HepG2 (cell line): ENCODE results near the gene NHSL1. TPM values are rescaled to one million over a fixed set of nuclear protein-coding genes. Genes with fewer than 3 reads are reported as not detected.

ENCODE experiments used
- ATAC-seq: fragments of 200-7000 bp; cut with Tn5 transposase; 3 replicates; pipeline ENCODE4 v1.9.1; 2020; ENCODE audit warnings: mild to moderate bottlenecking, moderate library complexity
- BruUV-seq: library from RNA; stranded (reverse); fragments of 400-500 nt; replicated peaks from 2 replicates; lab custom pipeline; 2021; lab: Mats Ljungman, UMichigan
- CTCF ChIA-PET: fragments of 300-600 bp; formaldehyde crosslinking; extraction: SDS; loops from one replicate; lab custom pipeline; 2021; ENCODE audit warnings: low total read pairs, inconsistent platforms, low intra/inter-chr PET ratio; lab: Yijun Ruan, JAX
- POLR2A ChIA-PET: fragments of 350-600 bp; sonication (Branson Sonifier 250); formaldehyde crosslinking; loops from one replicate; lab custom pipeline; 2020; ENCODE audit warnings: antibody characterized with exemption, inconsistent platforms; lab: Yijun Ruan, JAX
- DNase-seq: peaks from one replicate; pipeline ENCODE4 v3.0.0-alpha.2; 2015; ENCODE audit warnings: low spot score
- FAIRE-seq: peaks from 3 replicates; lab custom pipeline; 2011; peaks lifted over from hg19 to GRCh38; lab: Jason Lieb, UNC
- H2AFZ ChIP-seq: one replicate; pipeline ENCODE4 v1.6.1; 2011; ENCODE audit warnings: low read length, inconsistent platforms
- H3K27ac ChIP-seq: fragments of 300-600 bp; 3 replicates; pipeline ENCODE4 v1.8.0; 2011; ENCODE audit warnings: mixed run types, mild to moderate bottlenecking, mixed read lengths, low read length, inconsistent platforms; ENCODE audit not compliant: insufficient read depth; ENCODE audit errors: extremely low read length
- H3K27me3 ChIP-seq, 2 experiments: fragments of 200-600 bp in 1 of 2; 2 replicates in 1 of 2; 3 replicates in 1 of 2; pipeline versions ENCODE4 v1.6.0 to v1.8.0; 2011; ENCODE audit warnings: low read length in 2 of 2, mild to moderate bottlenecking in 2 of 2, moderate library complexity in 2 of 2, inconsistent platforms in 1 of 2; ENCODE audit not compliant: insufficient read depth in 2 of 2, control insufficient read depth in 1 of 2
- H3K36me3 ChIP-seq, 2 experiments: fragments of 200-600 bp in 1 of 2; replicated peaks in 1 of 2; 2 replicates in 1 of 2; 3 replicates in 1 of 2; pipeline versions ENCODE4 v1.5.1 to v1.8.0; 2011; ENCODE audit warnings: low read length in 2 of 2, inconsistent platforms in 1 of 2; ENCODE audit not compliant: insufficient read depth in 2 of 2, control insufficient read depth in 1 of 2
- H3K4me1 ChIP-seq: 2 replicates; pipeline ENCODE4 v1.5.1; 2012; ENCODE audit warnings: low read length, inconsistent platforms; ENCODE audit not compliant: insufficient read depth
- H3K4me2 ChIP-seq: 2 replicates; pipeline ENCODE4 v1.6.0; 2011; ENCODE audit warnings: low read depth, low read length, inconsistent platforms
- H3K4me3 ChIP-seq, 3 experiments: fragments of 200-600 bp in 1 of 3; sonication (generic), shearing (Covaris generic) in 1 of 3; replicated peaks in 1 of 3; 2 replicates each; pipeline ENCODE4 v1.5.1; 2011 to 2016; ENCODE audit warnings: low read length in 3 of 3, inconsistent platforms in 2 of 3, low read depth in 2 of 3, mild to moderate bottlenecking in 2 of 3, control low read depth in 1 of 3, mixed read lengths in 1 of 3; ENCODE audit not compliant: insufficient read depth in 1 of 3
- H3K79me2 ChIP-seq: one replicate; pipeline ENCODE4 v1.6.1; 2011; ENCODE audit warnings: low read length, inconsistent platforms; ENCODE audit not compliant: insufficient read depth
- H3K9ac ChIP-seq: 2 replicates; pipeline ENCODE4 v1.6.0; 2011; ENCODE audit warnings: mild to moderate bottlenecking, low read depth, low read length, inconsistent platforms; ENCODE audit not compliant: insufficient read depth
- H3K9me3 ChIP-seq: 2 replicates; pipeline ENCODE4 v1.5.1; 2012; ENCODE audit warnings: mild to moderate bottlenecking, low read length
- H4K20me1 ChIP-seq: 2 replicates; pipeline ENCODE4 v1.6.0; 2011; ENCODE audit warnings: inconsistent platforms, mild to moderate bottlenecking, low read length, moderate library complexity; ENCODE audit not compliant: insufficient read depth
- ATF7-NPFF ChIP-seq: sonication (generic); formaldehyde crosslinking; IDR thresholded peaks from 2 replicates; pipeline ENCODE4 v1.8.1; 2023; ENCODE audit warnings: mild to moderate bottlenecking, low read depth, missing genetic modification reagents, moderate library complexity
- CENPX ChIP-seq: sonication (generic); formaldehyde crosslinking; IDR thresholded peaks from 2 replicates; pipeline ENCODE4 v1.9.0; 2021; ENCODE audit warnings: mild to moderate bottlenecking, missing genetic modification reagents, moderate library complexity
- MAZ ChIP-seq, 2 experiments: sonication (generic) in 1 of 2; formaldehyde crosslinking in 1 of 2; IDR thresholded peaks; 2 replicates each; pipeline versions ENCODE4 v1.5.0 to v1.6.1; 2012 to 2020; ENCODE audit warnings: low read depth in 2 of 2, mild to moderate bottlenecking in 2 of 2, borderline replicate concordance in 1 of 2, improper control_type of control experiment in 1 of 2, low read length in 1 of 2, missing genetic modification reagents in 1 of 2, moderate library complexity in 1 of 2
- MEF2D ChIP-seq: sonication (generic); formaldehyde crosslinking; IDR thresholded peaks from 2 replicates; pipeline ENCODE4 v1.5.1; 2020; ENCODE audit warnings: mild to moderate bottlenecking, missing genetic modification reagents
- NCOA5 ChIP-seq: sonication (generic); formaldehyde crosslinking; IDR thresholded peaks from 2 replicates; pipeline ENCODE4 v1.4.0; 2020; ENCODE audit warnings: missing genetic modification reagents
- RARG ChIP-seq: sonication (generic); formaldehyde crosslinking; IDR thresholded peaks from 2 replicates; pipeline ENCODE4 v1.4.0; 2020; ENCODE audit warnings: low read depth, mild to moderate bottlenecking, missing genetic modification reagents
- RBFOX2 ChIP-seq: fragments of 200-400 bp; formaldehyde crosslinking; IDR thresholded peaks from 2 replicates; pipeline ENCODE4 v1.6.1; 2017; ENCODE audit warnings: low read depth, mild to moderate bottlenecking, low read length
- REPIN1 ChIP-seq: sonication (generic); formaldehyde crosslinking; IDR thresholded peaks from 2 replicates; pipeline ENCODE4 v1.8.0; 2022; ENCODE audit warnings: missing genetic modification reagents, low read depth, mild to moderate bottlenecking, borderline replicate concordance
- SP5 ChIP-seq: IDR thresholded peaks from 2 replicates; pipeline ENCODE4 v1.6.1; 2016; ENCODE audit warnings: low read depth, borderline replicate concordance
- ZKSCAN1 ChIP-seq: fragments of 150-350 bp; IDR thresholded peaks from 2 replicates; pipeline ENCODE4 v1.6.1; 2014; ENCODE audit warnings: low read length
- ZNF20 ChIP-seq: sonication (generic); formaldehyde crosslinking; IDR thresholded peaks from 2 replicates; pipeline ENCODE4 v1.4.0; 2020; ENCODE audit warnings: mild to moderate bottlenecking, moderate library complexity, missing genetic modification reagents
- ZNF598 ChIP-seq: sonication (generic); formaldehyde crosslinking; IDR thresholded peaks from 2 replicates; pipeline ENCODE4 v1.5.1; 2020; ENCODE audit warnings: mild to moderate bottlenecking, missing genetic modification reagents, borderline replicate concordance
- ZNF788 ChIP-seq: sonication (generic); formaldehyde crosslinking; IDR thresholded peaks from 2 replicates; pipeline ENCODE4 v1.5.0; 2020; ENCODE audit warnings: mild to moderate bottlenecking, missing genetic modification reagents, borderline replicate concordance
- WGBS: methylation state at CpG from one replicate; pipeline ENCODE4 v1.1.6; 2017; ENCODE audit warnings: low lambda C conversion rate; 5-methylcytosine and 5-hydroxymethylcytosine counted together
- in situ Hi-C: cut with HindIII; loops from 2 replicates; pipeline ENCODE4 v1.10.0; 2017; ENCODE audit warnings: low pct_unique_long_range_greater_than_20kb; ENCODE audit not compliant: extremely low pct_ligation_motif_present
- intact Hi-C: fragments of 100-400 bp; cut with micrococcal nuclease; formaldehyde crosslinking; loops from one replicate; pipeline ENCODE4 v1.10.0; 2022; ENCODE audit not compliant: unreplicated experiment
- polyA plus RNA-seq, 8 experiments: library from polyadenylated mRNA; depleted of rRNA in 3 of 8; stranded (reverse) in 7 of 8; unstranded in 1 of 8; fragments of >200 nt; fragmentation: Illumina TruSeq in 4 of 8; extraction: Trizol in 4 of 8; gene quantifications; 2 replicates each; pipeline versions ENCODE4 v1.2.1 to v1.2.3, GENCODE V29; 2011 to 2016; ENCODE audit warnings: low read depth in 4 of 8, missing spikeins in 1 of 8, mixed read lengths in 1 of 8; ENCODE audit not compliant: insufficient read depth in 1 of 8
- total RNA-seq, 5 experiments: library from RNA; depleted of rRNA; stranded (reverse); fragments of >200 nt; fragmentation: Illumina TruSeq; extraction: Trizol; gene quantifications; 2 replicates each; pipeline ENCODE4 v1.2.3, GENCODE V29; 2016; ENCODE audit warnings: low read depth in 1 of 5
- TF ChIP-seq, protein P1 (sequence below): sonication (generic); formaldehyde crosslinking; IDR thresholded peaks from 2 replicates; pipeline ENCODE4 v1.5.1; 2020; ENCODE audit warnings: mild to moderate bottlenecking, moderate library complexity, missing genetic modification reagents
- TF ChIP-seq, protein P2 (sequence below): sonication (generic); formaldehyde crosslinking; IDR thresholded peaks from 2 replicates; pipeline ENCODE4 v1.4.0; 2020; ENCODE audit warnings: missing genetic modification reagents

Gene NHSL1
- total and polyA plus RNA-seq, 2 of the 13 experiments (the other 11 are each of a cell fraction or from before 2014, with no cell fraction given) = 24.9 to 53.6 TPM

DNA sequence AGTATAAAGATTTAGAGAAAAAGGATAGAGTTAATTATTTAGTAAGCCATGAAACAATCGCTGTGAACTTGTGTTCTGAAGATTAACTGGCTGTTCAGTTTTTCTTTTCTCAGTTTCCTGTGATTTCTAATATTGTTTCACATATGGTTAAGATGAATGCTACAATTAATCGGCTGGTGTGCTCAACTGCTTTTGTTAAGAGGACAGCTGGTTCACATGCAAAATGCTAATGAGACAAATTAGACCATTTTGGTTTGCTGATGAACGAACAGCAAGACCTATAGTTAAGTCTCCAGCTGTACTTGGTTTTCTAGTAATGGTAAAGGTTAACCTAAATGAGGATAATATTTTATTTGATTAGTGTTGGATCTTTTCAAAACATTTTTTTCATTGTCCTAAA is 10.8 kb upstream of the NHSL1 start:
- Histone ChIP-seq H3K4me1 (peaks cover 48% of the 10 kb centered on the region), H3K4me2 (no peak overlapping the region), H3K9ac (no peak overlapping the region), H3K9me3 (no peaks in the 10 kb centered on the region), H3K27me3 (no peaks in the 10 kb centered on the region), H3K27ac (no peak overlapping the region), H4K20me1 (no peaks in the 10 kb centered on the region), H3K4me3 (no peak overlapping the region), H3K79me2 (peaks cover 54% of the 10 kb centered on the region), H3K36me3 (no peaks in the 10 kb centered on the region), H2AFZ (no peak overlapping the region)
- DNase-seq (no peak), ATAC-seq (no peak), FAIRE-seq (no peak)
- 96% methylated on average over 3 of the region's 3 CpGs for WGBS
- in situ Hi-C loops = no loop called here
- POLR2A ChIA-PET = no interaction called here
- TF ChIP-seq RARG (CRISPR knock-in tag) = no peak
- TF ChIP-seq ATF7-NPFF (CRISPR knock-in tag) = no peak
- no peak for TF ChIP-seq ZNF20 (CRISPR knock-in tag)
- no peak for TF ChIP-seq NCOA5 (CRISPR knock-in tag)
- no peak for TF ChIP-seq ZNF598 (CRISPR knock-in tag)
- no peak for TF ChIP-seq ZKSCAN1
- TF ChIP-seq MEF2D = no peak
- TF ChIP-seq RBFOX2 = no peak
- TF ChIP-seq, protein P1, sequence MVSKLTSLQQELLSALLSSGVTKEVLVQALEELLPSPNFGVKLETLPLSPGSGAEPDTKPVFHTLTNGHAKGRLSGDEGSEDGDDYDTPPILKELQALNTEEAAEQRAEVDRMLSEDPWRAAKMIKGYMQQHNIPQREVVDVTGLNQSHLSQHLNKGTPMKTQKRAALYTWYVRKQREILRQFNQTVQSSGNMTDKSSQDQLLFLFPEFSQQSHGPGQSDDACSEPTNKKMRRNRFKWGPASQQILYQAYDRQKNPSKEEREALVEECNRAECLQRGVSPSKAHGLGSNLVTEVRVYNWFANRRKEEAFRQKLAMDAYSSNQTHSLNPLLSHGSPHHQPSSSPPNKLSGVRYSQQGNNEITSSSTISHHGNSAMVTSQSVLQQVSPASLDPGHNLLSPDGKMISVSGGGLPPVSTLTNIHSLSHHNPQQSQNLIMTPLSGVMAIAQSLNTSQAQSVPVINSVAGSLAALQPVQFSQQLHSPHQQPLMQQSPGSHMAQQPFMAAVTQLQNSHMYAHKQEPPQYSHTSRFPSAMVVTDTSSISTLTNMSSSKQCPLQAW (CRISPR knock-in tag) = no peak
- no peak for TF ChIP-seq MAZ (IDR thresholded peaks at IDR 0.05; ENCODE audit: borderline replicate concordance, low read depth, low read length)
- no peak for TF ChIP-seq MAZ (CRISPR knock-in tag; IDR thresholded peaks at IDR 0.05; ENCODE audit: low read depth)
- TF ChIP-seq, protein P2, sequence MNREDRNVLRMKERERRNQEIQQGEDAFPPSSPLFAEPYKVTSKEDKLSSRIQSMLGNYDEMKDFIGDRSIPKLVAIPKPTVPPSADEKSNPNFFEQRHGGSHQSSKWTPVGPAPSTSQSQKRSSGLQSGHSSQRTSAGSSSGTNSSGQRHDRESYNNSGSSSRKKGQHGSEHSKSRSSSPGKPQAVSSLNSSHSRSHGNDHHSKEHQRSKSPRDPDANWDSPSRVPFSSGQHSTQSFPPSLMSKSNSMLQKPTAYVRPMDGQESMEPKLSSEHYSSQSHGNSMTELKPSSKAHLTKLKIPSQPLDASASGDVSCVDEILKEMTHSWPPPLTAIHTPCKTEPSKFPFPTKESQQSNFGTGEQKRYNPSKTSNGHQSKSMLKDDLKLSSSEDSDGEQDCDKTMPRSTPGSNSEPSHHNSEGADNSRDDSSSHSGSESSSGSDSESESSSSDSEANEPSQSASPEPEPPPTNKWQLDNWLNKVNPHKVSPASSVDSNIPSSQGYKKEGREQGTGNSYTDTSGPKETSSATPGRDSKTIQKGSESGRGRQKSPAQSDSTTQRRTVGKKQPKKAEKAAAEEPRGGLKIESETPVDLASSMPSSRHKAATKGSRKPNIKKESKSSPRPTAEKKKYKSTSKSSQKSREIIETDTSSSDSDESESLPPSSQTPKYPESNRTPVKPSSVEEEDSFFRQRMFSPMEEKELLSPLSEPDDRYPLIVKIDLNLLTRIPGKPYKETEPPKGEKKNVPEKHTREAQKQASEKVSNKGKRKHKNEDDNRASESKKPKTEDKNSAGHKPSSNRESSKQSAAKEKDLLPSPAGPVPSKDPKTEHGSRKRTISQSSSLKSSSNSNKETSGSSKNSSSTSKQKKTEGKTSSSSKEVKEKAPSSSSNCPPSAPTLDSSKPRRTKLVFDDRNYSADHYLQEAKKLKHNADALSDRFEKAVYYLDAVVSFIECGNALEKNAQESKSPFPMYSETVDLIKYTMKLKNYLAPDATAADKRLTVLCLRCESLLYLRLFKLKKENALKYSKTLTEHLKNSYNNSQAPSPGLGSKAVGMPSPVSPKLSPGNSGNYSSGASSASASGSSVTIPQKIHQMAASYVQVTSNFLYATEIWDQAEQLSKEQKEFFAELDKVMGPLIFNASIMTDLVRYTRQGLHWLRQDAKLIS = no peak
- no peak for TF ChIP-seq REPIN1 (CRISPR knock-in tag)
- no peak for TF ChIP-seq SP5 (CRISPR knock-in tag)
- TF ChIP-seq ZNF788 (CRISPR knock-in tag) = no peak
- TF ChIP-seq CENPX (CRISPR knock-in tag) = no peak
- no TSS peak for BruUV-seq
- CTCF ChIA-PET = interaction anchor here (1.3 to 3.1 kb wide), 3 partner anchors 81 to 106 kb away, joined by 3 to 17 read pairs (median 4); partner anchors contain the start of gene HEBP2
- intact Hi-C loops = no loop called here
